ENCODE measurements around the gene ANXA7.

The ANXA7 gene

DNA sequence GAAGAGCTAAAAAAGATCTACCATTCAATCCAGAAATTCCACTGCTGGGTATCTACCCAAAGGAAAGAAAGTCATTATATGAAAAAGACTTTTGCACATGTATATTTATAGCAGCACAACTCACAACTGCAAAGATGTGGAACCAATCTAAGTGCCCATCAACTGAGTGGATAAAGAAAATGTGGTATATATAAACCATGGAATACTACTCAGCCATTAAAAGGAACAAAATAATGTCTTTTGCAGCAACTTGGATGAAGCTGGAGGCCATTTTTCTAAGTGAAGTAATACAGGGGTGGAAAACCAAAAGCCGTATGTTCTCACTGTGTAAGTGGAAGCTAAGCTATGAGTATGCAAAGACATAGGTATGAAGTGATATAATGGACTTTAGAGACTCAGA is 3.0 kb downstream of the ANXA7 start:
- in situ Hi-C loops (cut with HindIII; ENCODE audit: low sequenced_read_pairs): no loop called here
- TF ChIP-seq, protein P1, sequence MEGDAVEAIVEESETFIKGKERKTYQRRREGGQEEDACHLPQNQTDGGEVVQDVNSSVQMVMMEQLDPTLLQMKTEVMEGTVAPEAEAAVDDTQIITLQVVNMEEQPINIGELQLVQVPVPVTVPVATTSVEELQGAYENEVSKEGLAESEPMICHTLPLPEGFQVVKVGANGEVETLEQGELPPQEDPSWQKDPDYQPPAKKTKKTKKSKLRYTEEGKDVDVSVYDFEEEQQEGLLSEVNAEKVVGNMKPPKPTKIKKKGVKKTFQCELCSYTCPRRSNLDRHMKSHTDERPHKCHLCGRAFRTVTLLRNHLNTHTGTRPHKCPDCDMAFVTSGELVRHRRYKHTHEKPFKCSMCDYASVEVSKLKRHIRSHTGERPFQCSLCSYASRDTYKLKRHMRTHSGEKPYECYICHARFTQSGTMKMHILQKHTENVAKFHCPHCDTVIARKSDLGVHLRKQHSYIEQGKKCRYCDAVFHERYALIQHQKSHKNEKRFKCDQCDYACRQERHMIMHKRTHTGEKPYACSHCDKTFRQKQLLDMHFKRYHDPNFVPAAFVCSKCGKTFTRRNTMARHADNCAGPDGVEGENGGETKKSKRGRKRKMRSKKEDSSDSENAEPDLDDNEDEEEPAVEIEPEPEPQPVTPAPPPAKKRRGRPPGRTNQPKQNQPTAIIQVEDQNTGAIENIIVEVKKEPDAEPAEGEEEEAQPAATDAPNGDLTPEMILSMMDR (IDR thresholded peaks at IDR 0.05; ENCODE audit: low read depth, low read length): no peak

DNA sequence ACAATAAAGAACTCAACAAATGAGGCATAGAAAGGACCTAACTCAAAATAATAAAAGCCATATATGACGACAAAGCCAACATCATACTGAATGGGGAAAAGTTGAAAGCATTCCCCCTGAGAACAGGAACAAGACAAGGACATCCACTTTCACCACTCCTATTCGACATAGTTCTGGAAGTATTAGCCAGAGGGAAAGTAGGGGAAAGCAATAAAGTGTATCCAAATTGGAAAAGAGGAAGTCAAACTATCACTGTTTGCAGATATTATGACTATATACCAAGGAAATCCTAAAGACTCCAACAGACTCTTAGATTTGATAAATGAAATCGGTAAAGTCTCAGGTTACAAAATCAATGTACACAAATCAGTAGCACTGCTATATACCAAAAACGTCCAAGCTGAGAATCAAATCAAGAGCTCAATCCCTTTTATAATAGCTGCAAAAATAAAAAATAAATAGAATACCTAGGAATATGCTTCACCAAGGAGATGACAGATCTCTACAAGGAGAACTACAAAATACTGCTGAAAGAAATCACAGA is 4.8 kb downstream of the ANXA7 start:
- no peak overlapping the region for H3K4me3 ChIP-seq (ENCODE audit: low read depth, low read length)
- in situ Hi-C loops (cut with HindIII; ENCODE audit: low sequenced_read_pairs): no loop called here
- DNase-seq (ENCODE audit: low read depth, low spot score): no peak
- TF ChIP-seq, protein P1 (IDR thresholded peaks at IDR 0.05; ENCODE audit: low read depth, low read length): no peak

More for the DNA sequence above, 3.0 kb downstream of the ANXA7 start:
- no peak overlapping the region for H3K4me3 ChIP-seq (ENCODE audit: low read depth, low read length)
- DNase-seq (ENCODE audit: low read depth, low spot score): no peak

DNA sequence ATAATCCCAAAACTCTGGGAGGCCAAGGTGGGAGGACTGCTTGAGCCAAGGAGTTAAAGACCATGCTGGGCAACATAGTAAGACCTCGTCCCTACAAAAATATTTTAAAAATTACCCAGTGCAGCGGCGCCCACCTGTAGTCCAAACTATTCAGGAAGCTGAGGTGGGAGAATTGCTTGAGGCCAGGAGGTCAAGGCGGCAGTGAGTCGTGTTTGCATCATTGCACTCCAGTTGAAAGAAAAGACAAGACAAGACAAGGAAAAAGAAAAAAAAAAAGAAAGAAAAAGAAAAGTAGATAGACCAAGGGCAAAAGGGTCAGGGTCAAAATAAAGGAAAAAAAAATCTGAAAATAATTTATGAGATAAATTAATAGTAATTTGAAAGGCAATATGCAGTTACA is 5.8 kb downstream of the ANXA7 start:
- H3K4me3 ChIP-seq (ENCODE audit: low read depth, low read length): no peak overlapping the region
- DNase-seq (ENCODE audit: low read depth, low spot score): no peak
- TF ChIP-seq, protein P1 (IDR thresholded peaks at IDR 0.05; ENCODE audit: low read depth, low read length): no peak
- in situ Hi-C loops (cut with HindIII; ENCODE audit: low sequenced_read_pairs): no loop called here

DNA sequence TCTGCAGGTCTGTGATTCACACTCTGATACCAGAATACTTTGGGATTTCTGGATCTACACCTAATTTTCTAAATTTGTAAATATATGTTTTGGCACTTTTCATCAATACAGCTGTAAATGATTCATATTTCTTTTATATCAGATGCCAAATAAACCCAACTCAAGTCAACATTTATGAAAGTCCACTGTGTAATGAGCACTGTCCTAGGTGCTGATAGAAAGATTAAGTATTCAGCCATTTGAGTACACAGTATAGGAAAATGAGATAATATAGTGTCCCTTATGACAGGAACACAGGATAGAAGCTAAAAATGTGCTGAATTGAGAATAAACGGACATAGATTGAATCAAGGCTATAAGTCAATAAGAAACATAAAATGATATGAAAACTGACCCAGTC is 6.4 kb downstream of the ANXA7 start:
- TF ChIP-seq, protein P1 (IDR thresholded peaks at IDR 0.05; ENCODE audit: low read depth, low read length): no peak
- no peak overlapping the region for H3K4me3 ChIP-seq (ENCODE audit: low read depth, low read length)
- in situ Hi-C loops (cut with HindIII; ENCODE audit: low sequenced_read_pairs): no loop called here
- DNase-seq (ENCODE audit: low read depth, low spot score): no peak

DNA sequence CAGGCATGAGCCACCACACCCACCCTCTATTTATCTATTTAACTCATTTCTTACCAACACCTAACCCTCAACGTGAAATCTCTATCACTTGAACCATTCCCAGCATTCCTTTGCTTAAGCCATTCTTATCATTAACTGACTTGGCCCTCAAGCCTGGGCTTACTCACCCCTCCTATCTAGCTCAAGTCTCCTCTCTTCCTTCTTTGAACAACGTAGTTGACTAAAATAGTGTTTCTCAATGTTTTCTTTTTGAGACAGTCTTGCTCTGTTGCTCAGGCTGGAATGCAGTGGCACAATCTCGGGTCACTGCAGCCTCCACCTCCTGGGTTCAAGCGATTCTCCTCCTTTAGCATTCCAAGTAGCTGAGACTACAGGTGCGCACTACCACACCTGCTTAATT is 7.0 kb downstream of the ANXA7 start:
- TF ChIP-seq, protein P1 (IDR thresholded peaks at IDR 0.05; ENCODE audit: low read depth, low read length): no peak
- in situ Hi-C loops (cut with HindIII; ENCODE audit: low sequenced_read_pairs): no loop called here
- no peak for DNase-seq (ENCODE audit: low read depth, low spot score)
- H3K4me3 ChIP-seq (ENCODE audit: low read depth, low read length): no peak overlapping the region

DNA sequence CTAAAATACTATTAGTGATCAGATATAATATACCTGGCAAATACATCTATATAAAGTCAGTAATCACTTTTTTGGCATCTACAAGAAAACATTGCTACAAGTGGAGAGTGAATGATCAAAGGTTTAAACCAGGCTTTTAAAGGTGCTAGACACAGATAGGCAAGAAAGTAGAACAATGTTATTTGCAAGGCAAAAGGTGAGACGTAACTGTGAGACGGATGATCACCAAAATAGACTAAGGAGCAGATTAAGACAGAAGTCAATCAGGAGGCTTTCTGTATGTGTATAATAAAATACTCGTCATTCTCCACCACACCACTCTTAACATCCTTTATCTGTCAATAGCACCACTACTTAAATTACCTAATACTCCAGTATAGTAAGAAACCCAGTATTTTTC is 8.3 kb downstream of the ANXA7 start:
- TF ChIP-seq, protein P1 (IDR thresholded peaks at IDR 0.05; ENCODE audit: low read depth, low read length): no peak
- no peak overlapping the region for H3K4me3 ChIP-seq (ENCODE audit: low read depth, low read length)
- DNase-seq (ENCODE audit: low read depth, low spot score): no peak
- in situ Hi-C loops (cut with HindIII; ENCODE audit: low sequenced_read_pairs): no loop called here

DNA sequence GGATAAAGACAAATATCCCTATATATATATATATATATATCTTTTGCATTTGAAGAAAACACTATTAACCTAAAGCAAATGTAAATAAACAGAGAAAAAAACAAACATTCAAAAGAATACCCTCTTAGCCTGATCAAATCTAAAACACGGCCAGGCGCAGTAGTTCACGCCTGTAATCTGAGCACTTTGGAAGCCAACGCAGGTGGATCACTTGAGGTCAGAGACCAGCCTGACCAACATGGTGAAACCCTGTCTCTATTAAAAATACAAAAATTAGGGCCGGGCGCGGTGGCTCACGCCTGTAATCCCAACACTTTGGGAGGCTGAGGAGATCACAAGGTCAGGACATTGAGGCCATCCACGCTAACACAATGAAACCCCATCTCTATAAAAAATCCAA is 9.2 kb downstream of the ANXA7 start:
- DNase-seq (ENCODE audit: low read depth, low spot score): no peak
- TF ChIP-seq, protein P1 (IDR thresholded peaks at IDR 0.05; ENCODE audit: low read depth, low read length): no peak
- no peak overlapping the region for H3K4me3 ChIP-seq (ENCODE audit: low read depth, low read length)
- in situ Hi-C loops (cut with HindIII; ENCODE audit: low sequenced_read_pairs): no loop called here

Measured in astrocyte of the spinal cord (primary cell).